PFSK-1 (cell line): ENCODE data around the gene HSCB.

Experiments used
- FOXP2 ChIP-seq: optimal IDR thresholded peaks from 2 replicates; pipeline ENCODE3; 2011; ENCODE audit warnings: borderline replicate concordance, control low read depth, inconsistent platforms; ENCODE audit not compliant: insufficient read depth; ENCODE audit errors: extremely low read length, extremely low read depth
- POLR2AphosphoS5 ChIP-seq: IDR thresholded peaks from 2 replicates; pipeline ENCODE4 v1.6.1; 2012; ENCODE audit warnings: low read depth, mild to moderate bottlenecking, control low read depth, low read length, moderate library complexity
- REST ChIP-seq, 2 experiments: IDR thresholded peaks; 2 replicates each; pipeline versions ENCODE4 v1.6.1 to v1.8.0; 2011 to 2012; ENCODE audit warnings: low read depth in 2 of 2, low read length in 2 of 2, control low read depth in 1 of 2, inconsistent platforms in 1 of 2, mild to moderate bottlenecking in 1 of 2, moderate library complexity in 1 of 2; ENCODE audit not compliant: insufficient read depth in 1 of 2
- SIN3A ChIP-seq: IDR thresholded peaks from 2 replicates; pipeline ENCODE4 v1.6.1; 2012; ENCODE audit warnings: mild to moderate bottlenecking, low read length, moderate library complexity, borderline replicate concordance; ENCODE audit not compliant: insufficient read depth
- TAF1 ChIP-seq: IDR thresholded peaks from 2 replicates; pipeline ENCODE4 v1.6.1; 2012; ENCODE audit warnings: low read length, control low read depth, borderline replicate concordance; ENCODE audit not compliant: insufficient read depth

- TF ChIP-seq REST (IDR thresholded peaks at IDR 0.05; ENCODE audit: insufficient read depth in 1 of 2, low read depth in 2 of 2, low read length in 2 of 2), result no peak
- TF ChIP-seq SIN3A, result no peak
- TF ChIP-seq POLR2AphosphoS5, result no peak
- no peak for TF ChIP-seq TAF1
- TF ChIP-seq FOXP2, result no peak
Observed at GRCh38 chr22:28779833-28780232, 38.0 kb downstream of the HSCB start.
